ENCODE results near the gene GULP1. TPM values are rescaled to one million over a fixed set of nuclear protein-coding genes. Genes with fewer than 3 reads are reported as not detected.
"Not testable (repeated sequence)": the region's sequence is repeated elsewhere in the genome, so short reads cannot be mapped to it uniquely, and the experiment has no call there.

GULP1 gene
- total RNA-seq, 1 experiment from 2014 or later, result 77.5 TPM

DNA sequence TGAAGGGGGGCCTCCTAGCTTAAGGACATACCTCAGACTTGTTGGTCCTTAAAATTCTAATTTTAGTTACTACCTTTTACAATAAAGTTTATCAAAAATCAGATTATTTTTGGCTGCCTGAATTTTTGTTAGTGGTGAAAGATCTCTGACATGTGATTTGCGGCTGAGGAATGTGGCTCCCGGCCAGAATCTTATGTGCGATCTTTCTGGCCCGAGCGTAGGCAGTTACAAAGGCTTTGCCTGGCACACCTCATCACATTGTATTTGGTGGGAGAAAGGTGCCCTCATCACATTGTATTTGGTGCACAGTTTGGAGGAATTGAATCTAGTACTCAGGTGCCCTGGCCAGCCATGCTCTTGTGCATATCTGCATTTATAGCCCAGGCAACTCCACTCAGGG, 289.1 kb downstream of the GULP1 start:
- DNase-seq (ENCODE audit: extremely low read depth, low read depth), result no peak

DNA sequence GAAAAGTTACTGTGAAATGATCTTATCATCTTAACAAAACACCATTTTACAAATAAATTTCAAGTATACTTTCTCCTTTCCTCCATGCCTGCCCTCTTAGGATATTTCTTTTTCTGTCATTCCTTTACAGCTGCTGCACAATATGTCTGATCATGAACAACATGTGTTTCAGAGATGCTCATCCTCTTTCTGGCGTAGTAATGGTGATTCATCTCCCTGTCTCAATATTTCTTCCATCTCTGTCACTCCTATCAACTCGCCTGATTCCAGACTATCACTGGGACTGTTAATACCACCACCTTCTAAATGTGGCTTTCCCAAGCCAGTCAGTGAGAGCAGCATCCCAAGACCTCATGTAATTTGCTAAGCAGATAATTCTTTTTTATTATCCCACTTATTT, 290.5 kb downstream of the GULP1 start:
- no peak for DNase-seq (ENCODE audit: extremely low read depth, low read depth)

DNA sequence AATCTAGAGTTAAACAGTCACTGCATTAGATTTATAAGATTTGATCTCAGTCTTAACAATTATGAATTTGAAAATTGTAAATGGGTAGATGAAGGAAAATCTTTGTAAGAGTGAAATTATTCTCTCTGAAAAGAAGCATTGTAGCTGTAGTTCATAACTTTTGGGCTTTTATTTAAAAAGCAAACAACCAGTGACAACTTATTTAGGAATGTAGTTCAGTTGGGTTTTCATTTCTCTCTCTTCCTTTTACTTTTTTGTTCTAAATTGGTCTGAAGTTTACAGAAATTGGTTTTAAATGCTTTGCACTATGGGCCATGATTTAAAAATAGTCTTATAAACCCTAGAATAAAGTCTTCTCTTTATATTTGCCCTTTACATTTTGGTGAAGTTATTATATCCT, 296.6 kb downstream of the GULP1 start:
- no peak for DNase-seq (ENCODE audit: extremely low read depth, low read depth)

DNA sequence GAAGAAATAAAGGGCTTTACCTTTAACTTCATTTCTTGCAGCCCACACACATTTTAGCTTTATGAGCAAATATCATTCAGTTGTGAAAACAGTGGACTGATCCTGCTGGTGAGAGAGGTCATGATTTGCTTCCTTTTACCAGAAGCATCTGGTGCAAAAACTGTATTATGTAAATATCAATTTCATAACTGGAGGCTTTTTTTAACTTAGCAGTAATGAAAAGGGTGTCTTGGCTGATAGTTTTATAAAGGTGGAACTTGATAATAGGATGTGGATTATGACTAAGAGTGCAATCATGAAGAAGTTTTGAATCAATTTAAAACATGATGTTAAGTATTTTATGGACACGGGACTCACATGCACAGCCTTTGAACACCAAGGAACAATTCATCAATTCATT, 304.4 kb downstream of the GULP1 start:
- DNase-seq (ENCODE audit: extremely low read depth, low read depth), result no peak

DNA sequence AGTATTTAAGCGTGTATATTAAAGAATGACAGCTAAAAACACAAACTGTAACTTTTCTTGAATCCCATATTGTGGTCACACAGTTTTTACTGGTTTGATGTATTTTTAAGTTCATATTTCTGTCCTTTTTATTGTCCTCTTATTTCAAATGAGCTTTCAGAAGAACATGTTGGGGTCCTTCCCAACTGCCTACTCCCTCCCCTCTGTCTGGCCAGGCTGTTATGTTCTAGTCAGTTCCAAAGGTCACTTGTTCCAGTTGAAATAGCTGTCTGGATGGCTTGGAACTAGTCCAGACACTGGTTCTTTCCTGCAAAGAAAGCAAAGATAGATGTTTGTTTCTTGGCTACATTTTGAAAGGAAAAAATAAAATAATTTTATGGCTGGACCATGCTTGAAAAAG, 306.9 kb downstream of the GULP1 start:
- DNase-seq (ENCODE audit: extremely low read depth, low read depth), result no peak

DNA sequence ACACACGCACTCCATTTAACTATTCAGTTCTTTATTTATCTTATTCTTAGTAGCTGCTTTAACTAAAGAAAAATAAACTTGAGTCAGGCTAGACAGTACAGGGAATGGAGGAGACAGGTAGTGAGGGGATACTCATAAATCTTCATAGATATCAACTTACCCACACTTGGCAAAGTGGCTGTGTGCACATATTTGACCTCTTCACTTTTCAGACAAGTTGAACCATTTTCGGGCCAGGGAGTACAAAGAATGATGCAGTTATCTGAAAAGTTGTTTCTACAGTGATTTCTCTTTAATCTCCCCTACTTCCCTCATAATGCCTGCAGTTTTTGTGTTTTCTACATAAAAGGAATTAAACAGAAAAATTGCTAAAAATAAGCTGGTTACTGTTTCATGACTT, 307.5 kb downstream of the GULP1 start:
- DNase-seq (ENCODE audit: extremely low read depth, low read depth), result no peak

DNA sequence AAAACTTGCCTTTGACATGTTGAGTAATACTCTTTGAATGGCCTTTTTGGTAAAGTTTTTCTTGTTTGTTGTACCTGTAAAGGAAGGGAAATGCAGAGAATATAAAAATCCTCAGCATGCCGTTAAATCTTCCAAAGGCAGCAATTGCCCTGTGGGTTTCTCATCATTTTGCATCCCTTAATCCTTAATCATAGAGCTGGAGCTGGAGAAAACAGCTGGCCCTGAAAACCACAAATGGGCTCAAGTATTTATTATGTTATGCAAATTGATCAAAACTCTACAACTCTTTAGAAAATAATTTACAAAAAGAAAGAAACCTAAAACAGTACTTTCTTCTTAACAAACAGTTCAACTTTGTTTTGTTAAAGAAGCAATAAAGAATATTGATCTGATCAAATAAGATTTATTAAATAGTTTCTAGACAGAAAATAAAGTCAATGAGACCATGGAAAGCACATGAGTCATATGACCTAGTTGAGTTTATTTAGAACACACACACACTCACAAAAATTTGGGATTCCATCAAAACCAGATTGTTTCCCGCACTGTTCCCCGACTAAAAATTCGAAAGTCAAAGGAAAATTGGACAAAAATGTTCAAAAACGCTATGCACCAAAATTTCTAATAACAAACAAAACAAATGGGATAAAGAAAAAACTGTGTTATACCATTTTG, 309.0 kb downstream of the GULP1 start:
- DNase-seq (ENCODE audit: extremely low read depth, low read depth), result no peak

DNA sequence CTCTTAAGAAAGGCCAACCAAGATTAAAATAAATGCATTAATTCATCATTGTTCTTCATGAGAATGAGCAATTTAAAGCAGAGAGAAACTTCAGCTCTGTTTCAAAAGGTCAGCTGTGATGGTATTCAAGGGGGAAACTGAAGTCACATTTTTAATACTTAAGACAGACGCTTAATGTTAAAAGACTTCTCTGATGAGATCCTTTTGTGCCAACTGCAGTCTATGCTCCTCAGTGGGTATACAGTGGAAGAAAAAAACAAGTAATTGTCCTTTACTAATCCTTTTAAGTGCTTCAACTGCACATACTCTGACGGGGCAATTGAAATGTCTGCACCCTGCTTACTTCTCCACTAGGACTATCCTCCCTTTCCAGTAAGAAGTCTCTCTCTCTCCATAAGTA, 309.7 kb downstream of the GULP1 start:
- DNase-seq (ENCODE audit: extremely low read depth, low read depth), result no peak

DNA sequence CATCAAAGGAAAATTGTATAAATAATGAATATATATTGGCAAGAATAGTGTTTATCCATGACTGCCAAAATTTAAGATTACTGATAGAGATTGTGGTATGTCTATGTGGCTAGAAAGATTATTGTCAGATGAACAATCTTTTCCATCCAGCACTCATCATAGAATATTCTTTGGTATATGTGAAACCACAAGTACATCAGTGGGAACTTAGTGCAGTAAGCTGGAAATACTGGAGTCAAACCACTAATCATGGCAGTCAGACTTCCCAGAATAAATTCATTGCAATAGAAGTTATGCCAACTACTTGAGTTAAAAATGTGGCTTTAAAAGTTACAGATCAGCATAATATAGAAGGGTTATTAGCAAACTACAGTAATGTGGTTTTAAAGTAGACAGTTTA, 310.3 kb downstream of the GULP1 start:
- no peak for DNase-seq (ENCODE audit: extremely low read depth, low read depth)

DNA sequence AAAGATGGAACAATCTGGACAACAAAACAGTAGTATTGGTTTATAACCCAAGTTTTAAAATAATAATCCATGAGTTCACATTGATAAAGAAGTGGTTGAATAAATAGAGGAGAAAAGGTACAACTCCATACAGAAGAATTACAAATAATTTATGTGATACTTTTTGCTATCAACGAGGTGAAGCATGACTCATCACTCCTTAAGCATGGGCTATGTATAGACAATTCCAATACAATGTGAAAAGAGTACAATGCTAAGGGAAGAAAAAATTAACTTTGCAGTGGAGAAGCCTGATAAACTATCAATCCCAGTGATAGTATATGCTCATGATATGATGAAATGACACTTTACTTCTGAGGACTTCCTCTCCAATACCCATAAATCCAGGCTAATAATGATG, 312.9 kb downstream of the GULP1 start:
- DNase-seq (ENCODE audit: extremely low read depth, low read depth), result no peak

DNA sequence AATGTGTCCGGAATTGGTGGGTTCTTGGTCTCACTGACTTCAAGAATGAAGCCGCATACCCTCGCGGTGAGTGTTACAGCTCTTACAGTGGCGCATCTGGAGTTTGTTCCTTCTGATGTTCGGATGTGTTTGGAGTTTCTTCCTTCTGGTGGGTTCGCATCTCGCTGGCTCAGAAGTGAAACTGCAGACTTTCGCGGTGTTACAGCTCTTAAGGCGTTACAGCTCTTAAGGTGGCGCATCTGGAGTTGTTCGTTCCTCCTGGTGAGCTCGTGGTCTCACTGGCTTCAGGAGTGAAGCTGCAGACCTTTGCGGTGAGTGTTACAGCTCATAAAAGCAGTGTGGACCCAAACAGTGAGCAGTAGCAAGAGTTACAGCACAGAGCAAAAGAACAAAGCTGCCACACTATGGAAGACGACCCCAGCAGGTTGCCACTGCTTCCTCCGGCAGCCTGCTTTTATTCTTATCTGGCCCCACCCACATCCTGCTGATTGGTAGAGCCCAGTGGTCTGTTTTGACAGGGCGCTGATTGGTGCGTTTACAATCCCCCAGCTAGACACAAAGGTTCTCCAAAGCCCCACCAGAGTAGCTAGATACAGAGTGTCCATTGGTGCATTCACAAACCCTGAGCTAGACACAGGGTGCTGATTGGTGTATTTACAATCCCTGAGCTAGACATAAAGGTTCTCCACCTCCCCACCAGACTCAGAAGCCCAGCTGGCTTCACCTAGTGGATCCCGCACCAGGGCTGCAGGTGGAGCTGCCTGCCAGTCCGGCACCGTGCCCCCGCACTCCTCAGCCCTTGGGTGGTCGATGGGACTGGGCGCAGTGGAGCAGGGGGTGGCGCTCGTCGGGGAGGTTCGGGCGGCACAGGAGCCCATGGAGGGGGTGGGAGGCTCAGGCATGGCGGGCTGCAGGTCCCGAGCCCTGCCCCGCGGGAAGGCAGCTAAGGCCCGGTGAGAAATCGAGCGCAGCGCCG, 314.2 kb downstream of the GULP1 start:
- not testable (repeated sequence) for DNase-seq (ENCODE audit: extremely low read depth, low read depth)

DNA sequence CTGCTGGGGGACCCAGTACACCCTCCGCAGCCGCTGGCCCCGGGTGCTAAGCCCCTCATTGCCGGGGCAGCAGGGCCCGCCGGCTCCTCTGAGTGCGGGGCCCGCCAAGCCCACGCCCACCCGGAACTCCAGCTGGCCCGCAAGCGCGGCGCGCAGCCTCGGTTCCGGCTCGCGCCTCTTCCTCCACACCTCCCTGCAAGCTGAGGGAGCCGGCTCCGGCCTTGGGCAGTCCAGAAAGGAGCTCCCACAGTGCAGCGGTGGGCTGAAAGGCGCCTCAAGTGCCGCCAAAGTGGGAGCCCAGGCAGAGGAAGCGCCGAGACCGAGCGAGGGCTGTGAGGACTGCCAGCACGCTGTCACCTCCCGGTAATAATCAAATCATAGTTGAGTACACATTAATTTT, 314.9 kb downstream of the GULP1 start:
- DNase-seq (ENCODE audit: extremely low read depth, low read depth), result not testable (repeated sequence)

DNA sequence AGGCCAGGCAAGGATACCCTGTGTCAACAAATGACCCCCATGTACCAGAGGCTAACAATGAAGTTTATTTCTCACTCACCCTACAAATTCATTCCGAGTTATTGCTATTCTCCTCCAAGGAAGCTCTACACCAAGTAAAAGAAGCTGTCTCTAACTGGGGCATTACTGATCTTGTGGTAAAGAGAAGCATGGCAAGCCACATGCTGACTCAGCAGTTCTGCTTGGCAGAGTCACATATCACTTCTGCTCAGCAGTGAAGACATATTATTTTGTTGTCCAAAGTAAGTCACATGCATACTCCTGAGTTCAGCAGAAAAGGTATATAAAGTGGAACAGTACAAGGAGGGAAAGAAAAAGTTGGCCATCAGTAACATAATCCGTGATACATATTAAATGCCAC, 315.8 kb downstream of the GULP1 start:
- no peak for DNase-seq (ENCODE audit: extremely low read depth, low read depth)

DNA sequence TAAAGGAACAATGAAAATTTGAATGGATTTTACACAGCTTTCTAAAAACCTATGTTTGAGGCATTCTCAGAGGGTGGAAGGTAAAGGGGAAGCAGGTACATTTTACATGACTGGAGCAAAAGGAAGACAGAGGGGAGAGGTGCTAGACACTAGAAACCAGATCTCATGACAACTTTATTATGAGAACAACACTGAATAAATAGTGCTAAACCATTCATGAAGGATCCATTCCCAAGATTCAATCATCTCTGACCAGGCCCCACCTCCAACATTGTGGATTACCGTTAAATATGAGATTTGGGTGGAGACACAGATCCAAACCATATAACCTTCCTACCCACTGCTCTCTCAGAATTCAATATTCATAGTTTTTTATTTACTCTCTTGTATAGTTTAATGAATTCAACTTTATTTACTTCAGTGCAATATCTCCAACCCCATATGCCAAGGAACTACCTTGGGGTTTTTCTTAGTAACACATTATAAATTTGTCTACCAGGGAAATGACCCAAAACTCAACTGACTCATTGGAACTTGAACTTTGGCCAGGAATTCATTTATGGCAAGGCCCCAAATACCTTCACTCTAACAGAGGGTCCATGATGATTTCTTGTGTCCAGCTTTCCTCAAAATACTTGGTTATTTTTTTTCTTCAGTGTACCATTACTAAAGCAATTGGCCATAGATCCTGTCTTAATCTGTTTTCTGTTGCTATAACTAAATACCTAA, 317.8 kb downstream of the GULP1 start:
- DNase-seq (ENCODE audit: extremely low read depth, low read depth), result no peak

DNA sequence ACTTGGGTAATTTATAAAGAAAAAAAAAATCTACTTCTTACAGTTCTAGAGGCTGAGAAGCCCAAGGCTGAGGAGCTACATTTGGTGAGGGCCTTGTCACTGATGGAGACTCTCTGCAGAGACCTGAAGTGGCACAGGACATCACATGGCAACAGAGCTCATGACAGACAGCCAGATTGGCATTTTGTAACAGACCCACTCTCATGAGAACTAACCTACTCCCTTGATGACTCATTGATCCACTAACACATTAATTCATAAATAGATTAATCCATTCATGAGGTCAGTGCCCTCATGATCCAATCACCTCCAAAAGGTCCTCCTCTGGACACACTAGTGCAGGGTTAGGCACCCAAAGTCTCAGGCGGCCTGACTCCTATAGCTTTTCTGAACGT, 318.4 kb downstream of the GULP1 start:
- no peak for DNase-seq (ENCODE audit: extremely low read depth, low read depth)

DNA sequence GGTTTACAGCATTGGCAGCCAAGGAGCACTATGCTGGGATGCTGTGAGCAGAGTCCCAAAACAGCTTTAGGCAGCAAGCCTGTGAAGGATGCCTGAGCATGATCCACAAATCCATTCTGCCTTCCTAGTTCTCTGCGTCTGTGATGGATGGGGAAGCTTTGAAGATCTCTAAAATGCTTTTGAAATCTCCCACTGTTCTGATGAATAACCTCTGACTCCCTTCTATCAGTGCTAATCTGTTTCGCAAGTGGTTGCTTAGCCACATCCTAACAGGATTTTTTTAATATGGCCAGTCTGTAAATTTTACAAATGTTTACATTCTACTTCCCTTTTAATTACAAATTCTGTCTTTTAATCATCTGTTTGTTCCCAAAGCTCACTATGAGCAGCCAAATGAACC, 319.2 kb downstream of the GULP1 start:
- no peak for DNase-seq (ENCODE audit: extremely low read depth, low read depth)

DNA sequence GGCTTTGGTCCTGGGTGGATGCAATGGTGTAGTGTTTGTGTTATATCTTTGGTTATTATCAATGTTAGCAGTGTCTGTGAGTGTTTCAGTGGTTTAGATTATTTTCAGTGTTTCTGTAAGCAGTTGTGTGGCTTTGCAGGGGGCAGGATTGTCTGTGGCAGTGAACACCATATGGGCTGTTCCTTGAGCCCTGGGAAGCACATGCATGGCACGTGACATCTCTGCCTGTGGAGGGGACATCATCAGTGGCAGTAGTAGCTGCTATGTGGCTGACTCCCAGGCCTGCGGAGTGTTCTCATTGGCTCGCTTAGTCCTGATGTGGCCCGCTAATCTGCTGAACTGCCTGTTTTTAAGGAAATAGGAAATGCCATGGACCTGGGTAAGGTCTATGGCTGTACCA, 327.5 kb downstream of the GULP1 start:
- no peak for DNase-seq (ENCODE audit: extremely low read depth, low read depth)

DNA sequence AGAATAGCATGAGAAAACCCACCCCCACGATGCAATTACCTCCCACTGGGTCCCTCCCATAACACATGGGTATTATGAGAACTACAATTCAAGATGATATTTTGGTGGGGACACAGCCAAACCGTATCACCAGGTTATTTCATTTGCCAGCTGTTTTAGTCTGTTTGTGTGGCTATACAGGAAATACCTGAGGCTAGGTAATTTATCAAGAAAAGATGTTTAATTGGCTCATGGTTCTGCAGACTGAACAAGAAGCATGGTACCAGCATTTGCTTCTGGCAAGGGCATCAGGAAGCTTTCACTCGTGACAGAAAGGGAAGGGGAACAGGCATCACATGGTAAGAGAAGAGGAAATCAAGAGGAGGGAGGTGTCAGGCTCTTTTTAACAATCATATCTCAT, 329.2 kb downstream of the GULP1 start:
- DNase-seq (ENCODE audit: extremely low read depth, low read depth), result no peak

DNA sequence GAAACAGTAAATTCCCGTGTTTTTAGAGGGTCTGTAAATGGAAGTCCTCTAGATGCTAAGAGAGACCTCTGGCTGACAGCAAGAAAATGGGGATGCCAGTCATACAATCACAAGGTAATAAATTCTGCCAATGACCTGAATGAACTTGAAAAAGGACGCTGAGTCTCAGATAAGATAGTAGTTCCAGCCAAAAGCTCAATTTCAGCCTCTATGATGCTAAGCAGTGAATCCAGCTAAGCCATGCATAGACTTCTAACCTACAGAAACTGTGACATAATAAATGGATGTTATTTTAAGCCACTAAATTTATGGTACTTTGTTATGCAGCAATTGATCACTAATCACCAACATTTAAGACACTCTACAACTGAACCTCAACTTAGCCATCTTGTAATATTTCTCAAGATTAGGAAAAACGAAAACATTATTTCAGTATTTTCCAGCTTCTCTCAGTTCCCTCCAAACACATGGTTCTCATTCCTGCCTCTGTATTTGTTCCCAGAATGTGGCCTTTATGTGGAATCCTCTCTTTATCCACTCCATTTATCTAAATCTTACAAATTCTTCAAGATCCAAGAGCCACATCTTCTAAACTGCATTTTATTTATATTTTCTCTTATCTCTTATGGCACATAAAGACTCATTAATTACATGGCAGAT, 331.1 kb downstream of the GULP1 start:
- DNase-seq (ENCODE audit: extremely low read depth, low read depth), result no peak

DNA sequence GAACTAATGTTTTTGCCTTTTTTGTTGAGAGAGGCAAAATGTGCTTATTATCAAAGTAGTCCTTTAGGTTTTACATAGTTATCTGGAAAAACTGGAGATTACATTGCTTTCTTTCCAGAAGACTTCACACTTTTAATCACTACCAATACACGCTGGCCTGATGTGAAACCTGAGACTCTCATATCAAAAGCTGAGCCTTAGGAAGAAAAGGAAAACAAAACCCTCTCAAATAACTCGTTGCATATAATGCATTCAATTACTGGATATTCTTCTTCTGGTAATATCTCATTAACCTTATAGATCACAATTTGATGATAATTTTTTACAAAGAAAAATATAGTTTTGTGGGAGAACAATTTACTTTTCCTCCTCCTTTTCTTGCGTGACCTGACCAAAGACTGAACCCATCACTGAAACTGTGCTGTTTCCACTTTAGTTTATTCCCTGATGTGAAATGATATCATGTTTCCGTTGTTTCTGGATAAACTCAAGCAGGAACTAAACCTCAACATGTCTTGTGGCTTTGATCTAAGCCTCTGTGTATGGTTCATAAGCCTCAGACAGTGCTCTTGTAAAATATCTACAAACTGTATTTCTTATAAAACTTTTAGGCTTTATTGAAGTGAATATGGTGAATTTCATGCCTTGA, 332.4 kb downstream of the GULP1 start:
- DNase-seq (ENCODE audit: extremely low read depth, low read depth), result no peak

Data from NCI-H460 (cell line).